GM18511 (cell line): Measurements from ENCODE around the gene CHID1.

ENCODE experiments used
- ATAC-seq: cut with Tn5 transposase; IDR thresholded peaks from one replicate; pipeline ENCODE4 v1.9.1; 2021; ENCODE audit warnings: mild to moderate bottlenecking, moderate library complexity; ENCODE audit not compliant: unreplicated experiment

Gene CHID1

GRCh38 chr11:889257-889656 lies 21.4 kb downstream of the CHID1 start:
- ATAC-seq = no peak

- ATAC-seq = no peak
Observed at GRCh38 chr11:888310-889212, 22.0 kb downstream of the CHID1 start.

GRCh38 chr11:887589-887988 lies 23.0 kb downstream of the CHID1 start:
- ATAC-seq = no peak

GRCh38 chr11:886568-886967 lies 24.0 kb downstream of the CHID1 start:
- no peak for ATAC-seq

GRCh38 chr11:884578-885070 lies 26.0 kb downstream of the CHID1 start:
- no peak for ATAC-seq

- no peak for ATAC-seq
Observed at GRCh38 chr11:883527-883926, 27.1 kb downstream of the CHID1 start.

- no peak for ATAC-seq
Observed at GRCh38 chr11:882596-882995, 28.0 kb downstream of the CHID1 start.

- no peak for ATAC-seq
Observed at GRCh38 chr11:880447-880846, 30.2 kb downstream of the CHID1 start.

GRCh38 chr11:877565-877964 lies 33.0 kb downstream of the CHID1 start:
- ATAC-seq = no peak

- ATAC-seq = no peak
Observed at GRCh38 chr11:876545-876944, 34.1 kb downstream of the CHID1 start.

GRCh38 chr11:875769-876301 lies 34.8 kb downstream of the CHID1 start:
- no peak for ATAC-seq

- ATAC-seq = no peak
Observed at GRCh38 chr11:875203-875602, 35.4 kb downstream of the CHID1 start.

GRCh38 chr11:873706-874105 lies 36.9 kb downstream of the CHID1 start:
- ATAC-seq = no peak

GRCh38 chr11:872799-873198 lies 37.8 kb downstream of the CHID1 start:
- no peak for ATAC-seq

GRCh38 chr11:871472-871871 lies 39.1 kb downstream of the CHID1 start:
- no peak for ATAC-seq

- no peak for ATAC-seq
Observed at GRCh38 chr11:870418-870817, 40.2 kb downstream of the CHID1 start.

GRCh38 chr11:870127-870413 lies 40.5 kb downstream of the CHID1 start:
- no peak for ATAC-seq

- no peak for ATAC-seq
Observed at GRCh38 chr11:869399-870126, 41.0 kb downstream of the CHID1 start.

- ATAC-seq = no peak
Observed at GRCh38 chr11:868802-869201, 41.8 kb downstream of the CHID1 start.

GRCh38 chr11:868394-868793 lies 42.2 kb downstream of the CHID1 start:
- no peak for ATAC-seq

- no peak for ATAC-seq
Observed at GRCh38 chr11:867856-868358, 42.7 kb downstream of the CHID1 start.

- ATAC-seq = no peak
Observed at GRCh38 chr11:866481-866880, 44.1 kb downstream of the CHID1 start.
